Loucy (cell line): ENCODE data around the gene PCID2.

ENCODE experiments used
- H2AFZ ChIP-seq: fragments of 200-600 bp; sonication (generic); 2 replicates; pipeline ENCODE4 v1.6.0; 2016; ENCODE audit warnings: antibody characterized with exemption, mild to moderate bottlenecking, low read length, moderate library complexity
- H3F3A ChIP-seq: fragments of 200-600 bp; 2 replicates; pipeline ENCODE4 v1.6.0; 2016; ENCODE audit warnings: antibody characterized with exemption, low read depth, mild to moderate bottlenecking
- H3K27me3 ChIP-seq: fragments of 200-600 bp; sonication (generic); 2 replicates; pipeline ENCODE4 v1.6.1; 2014; ENCODE audit warnings: low read length, mild to moderate bottlenecking; ENCODE audit not compliant: insufficient read depth, poor library complexity, severe bottlenecking
- H3K36me3 ChIP-seq: fragments of 200-600 bp; sonication (generic); 2 replicates; pipeline ENCODE4 v1.6.1; 2016; ENCODE audit warnings: low read length; ENCODE audit not compliant: insufficient read depth
- H3K4me1 ChIP-seq: fragments of 200-600 bp; sonication (generic); 2 replicates; pipeline ENCODE4 v1.5.1; 2014; ENCODE audit warnings: low read length, mild to moderate bottlenecking; ENCODE audit not compliant: insufficient read depth, poor library complexity, severe bottlenecking
- H3K4me2 ChIP-seq: fragments of 200-600 bp; sonication (generic); 2 replicates; pipeline ENCODE4 v1.6.0; 2014; ENCODE audit warnings: antibody characterized with exemption, low read length, low read depth, mild to moderate bottlenecking; ENCODE audit not compliant: poor library complexity, severe bottlenecking
- H3K4me3 ChIP-seq: fragments of 200-600 bp; sonication (generic); 2 replicates; pipeline ENCODE4 v1.5.1; 2014; ENCODE audit warnings: low read length, mild to moderate bottlenecking, mixed read lengths; ENCODE audit not compliant: poor library complexity, severe bottlenecking
- H3K79me2 ChIP-seq: fragments of 200-600 bp; sonication (generic); 2 replicates; pipeline ENCODE4 v1.6.1; 2014; ENCODE audit warnings: low read length; ENCODE audit not compliant: insufficient read depth
- H3K9ac ChIP-seq: fragments of 200-600 bp; sonication (generic); 2 replicates; pipeline ENCODE4 v1.6.0; 2014; ENCODE audit warnings: mild to moderate bottlenecking, low read depth, low read length, moderate library complexity; ENCODE audit not compliant: poor library complexity, severe bottlenecking
- H3K9me2 ChIP-seq: fragments of 200-600 bp; sonication (generic); replicated peaks from 2 replicates; pipeline ENCODE4 v1.6.1; 2016; ENCODE audit warnings: low read depth, low read length, mixed read lengths
- H3K9me3 ChIP-seq: fragments of 200-600 bp; sonication (generic); 2 replicates; pipeline ENCODE4 v1.6.1; 2014; ENCODE audit warnings: mild to moderate bottlenecking, antibody characterized with exemption, low read length, low read depth; ENCODE audit not compliant: insufficient read depth
- H4K20me1 ChIP-seq: fragments of 200-600 bp; sonication (generic); 2 replicates; pipeline ENCODE4 v1.6.0; 2014; ENCODE audit warnings: antibody characterized with exemption, low read length, mild to moderate bottlenecking; ENCODE audit not compliant: insufficient read depth, poor library complexity, severe bottlenecking
- CTCF ChIP-seq: fragments of 200-600 bp; sonication (generic); conservative IDR thresholded peaks from 2 replicates; pipeline ENCODE4 v1.5.1; 2014; ENCODE audit warnings: mild to moderate bottlenecking, antibody characterized with exemption, low read length
- EZH2phosphoT487 ChIP-seq: fragments of 200-600 bp; IDR thresholded peaks from 2 replicates; pipeline ENCODE4 v1.6.1; 2018; ENCODE audit warnings: antibody characterized with exemption, mild to moderate bottlenecking, moderate library complexity, borderline replicate concordance

The PCID2 gene

GRCh38 chr13:113145496-113145895 lies 63.0 kb downstream of the PCID2 start:
- Histone ChIP-seq H3F3A (no peaks in the 10 kb centered on the region), H3K27me3 (no peaks in the 10 kb centered on the region), H3K4me1 (no peaks in the 10 kb centered on the region), H3K36me3 (no peaks in the 10 kb centered on the region), H3K9me3 (no peaks in the 10 kb centered on the region), H3K4me2 (no peak overlapping the region), H4K20me1 (no peaks in the 10 kb centered on the region), H3K9ac (no peak overlapping the region), H3K9me2 (no peaks in the 10 kb centered on the region), H3K4me3 (no peak overlapping the region), H3K79me2 (no peaks in the 10 kb centered on the region), H2AFZ (no peak overlapping the region)
- TF ChIP-seq EZH2phosphoT487 = no peak
- no peak for TF ChIP-seq CTCF

GRCh38 chr13:113144255-113144629 lies 64.2 kb downstream of the PCID2 start:
- H4K20me1 ChIP-seq = no peaks in the 10 kb centered on the region

GRCh38 chr13:113143466-113144254 lies 64.8 kb downstream of the PCID2 start:
- no peaks in the 10 kb centered on the region for H3K9me2 ChIP-seq
- no peak overlapping the region for H3K4me2 ChIP-seq
- no peaks in the 10 kb centered on the region for H3K36me3 ChIP-seq
- no peaks in the 10 kb centered on the region for H3K27me3 ChIP-seq
- no peaks in the 10 kb centered on the region for H4K20me1 ChIP-seq
- no peak overlapping the region for H2AFZ ChIP-seq
- no peak overlapping the region for H3K4me3 ChIP-seq
- no peaks in the 10 kb centered on the region for H3K79me2 ChIP-seq
- no peaks in the 10 kb centered on the region for H3F3A ChIP-seq
- H3K9ac ChIP-seq = no peak overlapping the region
- H3K9me3 ChIP-seq = no peaks in the 10 kb centered on the region
- H3K4me1 ChIP-seq = no peaks in the 10 kb centered on the region
- TF ChIP-seq EZH2phosphoT487 (no peak), CTCF (no peak)

More at GRCh38 chr13:113144255-113144629, 64.2 kb downstream of the PCID2 start:
- Histone ChIP-seq H3K79me2 (no peaks in the 10 kb centered on the region), H3K4me1 (no peaks in the 10 kb centered on the region), H3K9ac (no peak overlapping the region), H3K36me3 (no peaks in the 10 kb centered on the region), H3K9me3 (no peaks in the 10 kb centered on the region), H3K4me3 (no peak overlapping the region), H2AFZ (no peak overlapping the region), H3K4me2 (no peak overlapping the region), H3F3A (no peaks in the 10 kb centered on the region), H3K9me2 (no peaks in the 10 kb centered on the region), H3K27me3 (no peaks in the 10 kb centered on the region)
- no peak for TF ChIP-seq EZH2phosphoT487
- TF ChIP-seq CTCF = no peak
